GM18498 (cell line): ENCODE measurements around the gene PCBD1.

Experiments used
- ATAC-seq: cut with Tn5 transposase; IDR thresholded peaks from one replicate; pipeline ENCODE4 v1.9.1; 2021; ENCODE audit warnings: mild to moderate bottlenecking, moderate library complexity; ENCODE audit not compliant: unreplicated experiment

Gene PCBD1

DNA sequence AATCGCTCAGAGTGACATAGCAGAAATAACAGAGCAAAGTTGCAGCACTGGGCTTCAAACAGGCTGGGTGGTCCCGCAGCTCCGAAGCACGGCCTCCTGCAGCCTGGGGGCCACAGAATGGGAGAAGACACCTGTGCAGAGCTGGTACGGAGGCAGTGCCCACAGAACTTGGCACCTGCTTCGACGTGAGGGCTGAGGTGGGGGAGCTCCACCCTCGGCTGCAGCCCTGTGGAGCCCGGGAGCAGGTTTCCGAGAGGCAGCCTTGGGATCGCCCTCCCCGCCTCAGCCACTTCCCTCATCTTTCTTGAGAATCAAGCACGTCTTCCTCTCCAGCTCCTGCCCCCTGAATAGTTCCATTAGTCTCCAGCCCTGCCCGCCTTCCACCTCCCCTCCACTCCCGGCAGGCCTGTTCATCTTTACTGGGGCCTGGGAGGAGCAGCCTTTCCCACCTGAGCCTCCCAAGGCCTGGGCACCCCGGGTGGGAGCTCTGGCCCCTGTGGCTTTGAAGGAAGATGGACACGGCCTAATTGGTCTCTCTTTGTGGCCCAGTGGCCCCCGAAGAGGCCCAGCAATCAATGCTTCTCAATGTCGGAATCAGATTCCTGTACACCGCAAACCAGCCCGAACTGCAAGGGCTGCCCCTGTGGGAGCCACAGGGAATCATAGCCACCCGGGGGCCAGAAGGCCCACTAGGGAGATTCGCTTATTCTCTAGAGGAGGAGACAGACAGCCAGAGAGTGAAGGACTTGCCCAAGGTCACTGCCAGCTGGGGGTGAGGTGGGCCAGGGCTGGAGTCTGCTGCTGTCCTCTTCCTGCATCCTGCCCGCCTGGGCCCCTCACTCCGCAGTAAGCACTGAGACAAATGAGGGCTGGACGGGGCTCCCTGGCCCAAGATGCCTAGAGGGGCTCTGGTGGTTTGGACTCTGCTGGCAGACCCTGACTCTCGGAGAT lies 17.0 kb upstream of the PCBD1 start:
- ATAC-seq: no peak

DNA sequence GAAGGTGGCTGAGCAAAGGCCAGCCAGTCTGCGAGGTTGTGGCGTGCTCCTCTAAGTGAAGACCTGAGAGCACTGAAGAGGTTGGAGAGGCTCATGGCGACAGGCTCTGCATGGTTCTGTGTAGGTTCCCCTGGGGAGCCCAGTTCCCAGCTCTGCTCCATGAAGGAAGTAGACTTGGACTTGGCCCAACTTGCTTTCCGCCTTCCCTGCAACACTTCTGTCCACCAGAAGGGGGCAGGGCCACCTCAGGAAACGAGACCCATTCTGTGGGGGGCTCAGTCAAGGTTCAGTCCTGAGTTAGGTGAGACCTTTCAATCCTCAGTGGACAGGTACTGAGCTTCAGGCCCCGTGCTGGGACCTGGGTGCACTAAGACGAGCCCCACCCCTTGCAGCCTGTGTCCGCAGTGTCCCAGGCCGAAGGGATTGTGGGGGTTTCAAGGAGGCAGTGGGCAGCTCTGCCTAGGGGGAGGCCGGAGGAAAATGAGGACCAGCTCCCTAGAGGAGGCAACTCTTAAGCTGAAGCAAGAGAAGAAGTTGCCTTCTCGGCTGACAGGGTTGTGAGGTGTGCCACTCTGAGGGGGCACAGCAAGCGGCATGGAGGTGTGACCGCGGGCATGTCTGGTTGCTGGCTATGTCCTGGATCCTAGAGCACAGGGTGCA lies 15.0 kb upstream of the PCBD1 start:
- no peak for ATAC-seq

DNA sequence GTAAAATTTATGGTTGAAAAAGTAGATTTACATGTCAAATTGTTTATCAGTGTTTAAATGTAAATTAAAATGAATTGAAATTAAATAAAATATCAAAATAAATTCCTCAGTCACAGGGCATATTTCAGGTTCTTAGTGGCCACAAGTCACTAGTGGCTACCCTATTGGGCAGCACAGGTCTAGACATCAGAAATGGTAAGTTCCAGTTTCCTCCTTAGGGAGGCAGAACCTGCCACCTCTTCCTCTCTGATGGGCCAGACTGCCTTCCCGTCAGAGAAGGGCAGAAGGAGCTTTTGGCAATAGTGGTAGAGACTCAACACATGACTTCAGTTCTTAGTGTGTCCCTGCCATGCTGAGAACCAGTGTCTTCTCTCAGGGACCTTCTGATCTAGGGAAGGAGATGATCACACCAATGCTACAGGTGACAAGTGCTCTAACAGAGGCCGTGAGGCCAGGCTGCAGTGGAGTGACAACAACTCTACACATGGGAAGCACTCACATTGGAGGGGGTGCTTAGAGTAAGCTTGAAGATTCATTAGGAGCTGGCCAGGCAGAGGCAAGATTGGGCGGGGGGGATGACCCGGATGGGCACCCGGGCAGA lies 14.4 kb upstream of the PCBD1 start:
- no peak for ATAC-seq

DNA sequence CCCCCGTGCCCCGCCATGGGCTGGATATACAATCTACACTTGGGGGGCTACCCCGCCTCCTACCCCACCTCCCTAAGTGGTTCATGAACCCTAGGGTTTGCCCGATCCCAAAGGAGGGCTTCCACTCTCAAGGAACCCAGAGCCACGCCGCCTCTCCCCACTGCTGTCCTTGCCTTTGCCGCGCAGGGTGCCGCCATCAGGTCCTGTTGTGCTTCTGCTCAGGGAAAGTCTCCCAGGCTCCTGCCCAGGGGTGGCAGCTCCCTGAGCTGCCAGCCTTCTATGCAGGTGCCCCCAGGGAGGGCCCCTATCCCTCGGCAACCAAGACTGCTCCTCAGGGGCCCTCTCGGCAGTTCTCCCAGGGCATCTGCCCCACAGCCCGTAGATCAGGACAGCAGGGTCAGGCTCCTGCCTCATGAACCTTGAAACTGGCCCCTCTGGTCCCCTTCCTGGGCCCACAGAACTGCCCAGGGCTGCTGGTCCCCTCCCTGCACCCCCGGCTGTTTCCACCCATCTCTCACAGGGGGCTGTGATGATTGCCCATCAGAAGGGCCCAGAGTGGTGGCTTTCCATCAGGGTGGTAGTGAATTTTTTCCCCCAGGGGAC lies 13.0 kb upstream of the PCBD1 start:
- ATAC-seq: no peak

DNA sequence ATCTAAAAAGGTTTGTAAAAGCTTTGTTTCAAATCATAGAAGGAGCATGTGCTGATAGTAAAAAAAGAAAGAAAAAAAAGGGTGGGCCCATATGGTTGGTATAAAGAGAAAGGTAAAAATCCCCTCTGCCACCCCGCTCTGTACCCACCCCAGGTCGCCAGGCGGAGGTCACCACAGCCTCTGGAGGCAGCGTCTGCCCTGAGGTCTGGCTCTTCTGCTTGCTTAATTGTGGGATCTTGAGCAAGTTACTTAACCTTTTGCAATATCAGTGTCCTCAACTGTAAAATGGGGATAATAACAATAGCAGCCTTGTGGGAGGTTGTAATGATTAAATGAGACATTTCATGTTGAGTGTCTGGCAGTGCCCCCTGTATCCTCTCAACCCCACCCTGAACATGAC lies 10.7 kb upstream of the PCBD1 start:
- no peak for ATAC-seq

DNA sequence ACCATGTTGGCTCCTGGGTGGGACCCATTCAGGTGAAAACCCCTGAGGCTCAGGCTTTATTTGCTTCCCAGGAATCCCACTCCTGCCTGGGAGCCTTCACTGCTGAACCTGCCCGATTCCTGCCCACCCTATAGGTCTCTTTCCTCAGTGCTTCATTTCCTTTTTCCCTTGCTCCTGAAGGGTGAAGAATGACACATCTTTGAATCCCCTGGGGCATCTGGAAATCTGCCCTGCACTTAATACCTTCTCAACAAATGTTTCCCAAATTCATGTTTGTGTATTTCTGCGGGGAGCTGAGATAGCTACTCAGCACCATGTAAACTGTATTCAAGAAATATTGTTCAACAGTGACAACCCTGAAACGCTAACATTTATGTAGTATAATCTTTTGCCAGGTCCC lies 10.3 kb upstream of the PCBD1 start:
- no peak for ATAC-seq

DNA sequence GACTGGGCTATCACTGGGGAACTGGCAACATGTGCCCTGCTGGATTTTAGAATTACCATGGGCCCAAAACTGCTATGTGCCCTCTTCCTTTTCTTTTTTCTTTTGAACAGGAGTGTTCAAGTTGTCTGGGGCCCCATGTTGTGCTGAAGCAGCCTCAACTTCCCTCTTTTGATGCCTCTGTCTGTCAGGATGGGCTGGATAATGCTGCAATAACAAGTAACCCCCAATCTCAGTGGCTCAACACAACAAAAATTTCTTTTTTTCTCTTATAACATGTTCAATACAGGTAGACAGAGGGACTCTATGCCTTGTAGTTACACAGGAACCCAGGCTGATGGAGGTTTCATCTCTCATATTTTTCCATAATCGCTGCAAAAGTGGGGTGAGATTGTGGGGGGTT lies 8.2 kb upstream of the PCBD1 start:
- ATAC-seq: no peak

DNA sequence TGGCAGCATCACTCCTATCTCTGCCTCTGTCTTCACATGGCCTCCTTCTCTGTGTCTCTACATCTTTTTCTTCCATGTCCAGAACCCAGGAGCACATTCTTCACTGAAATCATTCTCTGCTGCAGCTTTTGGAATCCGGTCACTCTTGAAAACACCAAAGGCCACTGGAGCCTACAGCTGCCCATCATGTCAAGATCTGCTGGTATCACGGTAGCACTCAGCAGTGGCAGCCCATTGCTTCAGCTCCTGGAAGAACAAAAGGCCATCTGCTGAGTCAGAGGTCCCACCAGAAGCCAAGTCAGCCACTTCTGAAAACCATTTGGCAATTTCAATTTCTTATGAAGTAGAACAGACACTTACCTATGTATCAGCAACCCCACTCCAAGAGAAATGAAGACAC lies 6.1 kb upstream of the PCBD1 start:
- ATAC-seq: no peak

DNA sequence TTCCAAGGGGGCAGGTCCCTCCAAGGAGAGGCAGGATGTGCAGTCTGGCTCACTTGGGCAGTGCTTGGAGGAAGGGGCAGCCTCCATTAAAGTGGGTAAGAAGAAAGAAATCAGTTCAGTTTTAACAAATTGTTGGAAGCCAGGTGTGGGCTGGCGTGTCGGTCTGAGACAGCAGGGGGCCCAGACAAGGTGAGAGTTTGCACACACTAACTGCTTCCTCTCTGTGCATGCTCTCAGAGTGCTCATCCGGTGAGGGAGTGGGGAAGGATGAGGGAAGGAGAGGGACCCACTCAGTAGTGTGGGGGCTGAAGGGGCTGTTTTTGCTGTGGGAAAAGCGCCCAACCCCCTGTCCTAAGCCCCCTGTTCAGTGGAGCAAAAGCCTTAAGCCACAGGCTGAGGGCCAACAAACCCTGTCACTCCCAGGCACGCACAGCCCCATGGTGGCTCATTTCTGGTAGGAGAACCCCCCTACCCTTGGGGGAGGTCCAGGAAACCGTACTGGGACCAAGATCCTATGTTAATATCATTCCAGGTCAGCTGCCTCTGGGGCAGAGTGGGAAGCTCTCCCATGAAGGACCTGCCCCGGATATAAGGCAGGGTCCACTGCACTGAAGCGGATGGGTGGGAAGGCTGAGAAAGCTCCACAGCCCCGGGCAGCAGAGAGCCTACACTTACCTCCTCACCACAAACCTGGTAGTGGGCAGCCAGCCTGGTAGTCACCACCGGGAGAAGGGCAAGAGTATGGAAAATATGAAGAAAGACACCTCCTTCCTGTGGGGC lies 5.1 kb upstream of the PCBD1 start:
- no peak for ATAC-seq

DNA sequence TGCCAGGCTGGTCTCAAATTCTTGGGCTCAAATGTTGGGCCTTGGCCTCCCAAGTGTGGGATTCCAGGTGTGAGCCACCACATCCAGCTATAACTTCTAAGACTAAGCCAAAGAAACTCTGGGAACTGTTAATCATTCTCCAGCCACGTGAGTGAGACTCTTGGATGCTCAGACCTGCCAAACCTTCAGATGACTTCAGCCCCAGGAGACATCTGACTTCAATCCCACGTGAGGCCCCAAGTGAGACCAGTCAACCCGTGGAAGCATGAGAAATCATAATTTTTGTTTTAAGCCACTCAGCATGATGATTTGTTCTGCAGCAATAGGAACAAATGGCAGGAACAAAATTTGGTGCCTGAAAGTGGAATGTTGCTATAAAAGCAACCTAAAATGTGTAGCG lies 4.3 kb upstream of the PCBD1 start:
- no peak for ATAC-seq

DNA sequence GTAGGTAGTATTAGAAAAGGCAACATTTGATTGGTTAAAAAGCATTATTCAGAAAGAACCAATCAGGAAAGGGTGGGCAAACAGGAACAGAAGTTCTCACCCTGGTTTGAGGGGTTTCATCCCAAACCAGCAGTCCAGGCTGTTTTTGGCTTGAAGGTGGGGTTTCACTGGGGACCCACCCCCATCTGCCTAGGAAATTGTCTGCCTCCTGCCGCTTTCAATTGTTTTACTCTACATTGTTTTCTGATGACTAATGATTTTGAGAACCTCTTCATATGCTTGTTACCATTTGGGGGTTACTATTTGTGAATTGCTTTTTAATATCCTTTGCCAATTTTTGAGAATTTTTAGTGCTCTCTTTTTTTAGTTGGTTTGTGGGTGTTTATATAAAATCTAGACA lies 3.3 kb upstream of the PCBD1 start:
- ATAC-seq: no peak

DNA sequence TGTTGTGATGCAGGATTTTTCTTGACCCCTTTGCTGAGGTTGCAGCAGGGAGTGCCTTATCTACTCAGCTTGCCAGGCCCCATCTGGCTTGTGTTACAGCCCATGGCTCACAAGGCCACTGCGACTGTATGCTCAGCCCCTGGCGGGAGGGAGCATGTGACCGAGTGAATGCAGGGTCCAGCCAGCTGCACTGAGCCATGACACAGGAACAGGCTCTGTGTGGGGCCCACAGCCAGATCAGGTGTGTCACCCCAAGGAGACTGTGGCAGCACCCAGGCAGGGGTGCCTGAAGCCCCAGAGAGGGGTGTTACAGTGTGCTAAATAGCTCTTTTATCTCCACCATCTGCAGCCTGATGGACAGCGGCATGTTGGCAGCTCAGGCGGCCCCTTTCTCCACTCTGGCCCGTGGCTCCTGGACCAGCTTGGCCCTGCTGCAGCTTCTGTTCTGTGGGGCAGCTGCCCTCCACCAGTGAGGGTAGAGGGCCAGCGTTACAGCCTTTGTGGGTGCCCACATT lies 2.6 kb upstream of the PCBD1 start:
- ATAC-seq: no peak

DNA sequence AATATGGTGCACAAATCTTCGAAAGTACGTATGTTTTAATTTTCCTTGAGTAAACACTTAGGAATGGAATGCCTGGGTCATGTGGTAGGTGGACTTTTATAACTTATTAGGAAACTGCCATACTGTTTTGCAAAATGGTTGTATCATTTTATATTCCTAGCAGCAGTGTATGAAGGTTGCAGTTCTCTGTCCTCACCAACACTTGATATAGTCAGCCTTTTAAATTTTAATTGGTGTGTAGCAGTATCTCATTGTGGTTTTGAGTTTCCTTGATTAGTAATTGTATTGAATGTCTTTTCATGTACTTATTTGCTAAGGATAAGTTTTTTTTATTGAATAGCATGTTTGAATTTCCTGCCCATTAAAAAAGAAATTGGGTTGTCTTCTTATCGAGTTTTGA lies 926 bp upstream of the PCBD1 start:
- no peak for ATAC-seq

DNA sequence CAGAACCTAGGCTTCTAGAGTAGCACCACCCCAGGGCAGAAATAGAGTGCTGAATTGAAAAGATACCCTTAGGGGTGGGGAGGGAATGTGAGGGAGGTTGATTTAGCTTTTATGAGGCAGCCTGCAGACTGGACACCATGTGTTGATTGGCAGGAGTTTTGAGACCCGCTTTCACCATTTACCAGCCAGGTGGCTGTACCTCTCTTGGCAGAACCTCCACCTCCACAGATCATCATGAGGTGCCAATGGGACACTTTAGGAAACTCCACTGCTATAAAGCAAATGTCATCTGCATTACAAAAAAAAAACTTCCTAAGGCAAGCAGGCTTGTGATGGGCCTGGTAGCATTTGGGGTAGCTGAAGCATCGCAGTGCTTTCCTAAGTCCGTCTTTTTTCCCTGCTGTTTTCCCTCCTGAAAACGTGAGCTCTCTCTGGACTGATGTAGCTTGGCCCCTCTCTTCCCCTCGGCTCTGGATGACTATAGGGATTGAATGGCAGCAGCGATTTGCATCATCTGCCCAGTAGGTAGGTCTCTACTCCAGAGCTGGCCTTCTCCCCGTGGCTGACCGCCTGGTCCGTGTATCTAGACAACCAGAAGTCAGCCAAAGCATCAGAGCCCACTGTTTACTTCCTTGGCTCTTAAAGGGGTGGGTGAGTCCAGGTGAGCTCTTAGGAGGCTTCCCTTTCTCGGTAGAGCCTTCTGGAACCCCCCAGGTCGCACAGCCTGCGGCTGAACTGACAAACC lies 1.3 kb downstream of the PCBD1 start:
- no peak for ATAC-seq

DNA sequence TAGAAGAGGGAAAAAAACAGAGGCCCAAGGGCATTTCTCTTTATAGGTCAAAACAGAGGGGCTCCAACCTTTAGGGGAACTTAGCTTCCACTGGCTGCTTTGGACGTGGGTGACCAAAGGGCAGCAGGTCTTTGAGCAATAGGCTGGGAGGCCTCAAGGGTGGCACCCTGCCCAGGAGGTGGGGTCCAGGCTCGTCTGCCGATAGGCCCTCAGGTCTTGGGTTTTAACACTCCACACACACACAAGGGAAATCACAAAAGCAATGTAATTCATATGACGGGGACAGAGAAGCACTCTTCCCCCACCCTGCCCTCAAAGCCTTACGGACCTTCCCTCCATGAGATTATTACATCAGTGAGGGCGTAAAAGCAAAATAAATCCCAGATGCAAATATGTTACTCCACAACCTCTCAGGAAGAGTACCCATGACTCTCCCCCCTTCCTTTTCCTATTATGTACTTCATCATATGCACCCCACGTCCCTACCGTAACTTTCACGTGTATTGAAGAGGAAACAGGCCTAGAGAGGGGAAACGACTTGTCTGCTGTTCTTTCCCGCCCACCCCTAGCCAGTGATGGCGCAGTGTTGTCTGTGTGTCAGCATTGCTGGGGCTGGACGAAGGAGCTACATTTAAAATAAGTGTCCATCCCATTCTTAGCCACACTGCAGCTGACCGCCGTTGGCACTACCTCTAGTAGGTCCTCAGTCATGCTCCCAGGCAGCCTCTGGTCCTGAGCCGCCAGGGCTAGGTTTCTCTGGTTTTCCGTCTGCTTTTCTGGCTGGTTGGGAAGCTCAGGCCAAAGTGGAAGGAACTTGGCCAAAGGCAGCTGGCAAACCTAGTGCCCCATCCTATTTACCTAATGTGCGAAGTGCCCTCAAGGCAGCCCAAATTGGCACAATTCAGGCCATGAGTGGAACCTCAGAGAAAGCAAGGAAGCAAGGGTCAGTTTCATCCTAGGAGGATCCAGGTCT lies 2.1 kb downstream of the PCBD1 start:
- ATAC-seq: no peak

DNA sequence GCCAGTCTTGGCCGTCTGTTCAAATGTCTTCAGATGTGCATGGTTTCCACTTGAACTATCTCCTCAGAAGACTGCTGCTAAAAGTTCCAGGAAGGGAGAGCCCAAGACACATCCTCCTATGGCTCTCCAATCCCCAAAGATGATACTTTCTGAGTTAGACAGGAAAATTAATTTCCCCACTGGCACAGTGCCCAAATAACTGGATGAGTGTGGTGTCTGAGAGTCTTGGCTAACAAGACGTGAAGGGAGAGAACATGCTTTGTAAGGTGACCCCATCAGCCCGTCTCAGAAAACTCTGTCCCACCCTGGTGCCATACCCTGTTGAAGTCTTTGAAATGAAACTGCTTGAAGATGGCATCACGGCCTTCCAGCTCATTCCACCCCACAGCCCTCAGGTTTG lies 2.9 kb downstream of the PCBD1 start:
- no peak for ATAC-seq

DNA sequence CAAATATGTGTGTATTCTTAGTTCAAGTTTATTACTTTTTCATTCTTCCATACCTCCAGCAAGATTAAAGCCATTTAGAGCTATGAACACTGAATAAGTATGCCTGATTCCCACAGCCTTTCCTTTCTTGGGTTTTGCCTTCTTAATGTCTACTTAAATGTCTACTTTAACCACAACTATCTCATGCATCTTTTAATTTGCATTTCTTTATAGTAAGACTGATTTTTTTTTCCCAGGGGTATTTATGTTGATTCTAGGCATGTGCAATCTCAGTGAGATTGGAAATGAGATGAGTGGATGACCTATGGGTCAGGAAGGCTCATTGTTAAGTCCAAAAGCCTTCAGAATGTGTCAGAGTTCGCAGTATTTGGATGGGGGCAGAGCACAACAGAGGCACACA lies 3.6 kb downstream of the PCBD1 start:
- no peak for ATAC-seq

DNA sequence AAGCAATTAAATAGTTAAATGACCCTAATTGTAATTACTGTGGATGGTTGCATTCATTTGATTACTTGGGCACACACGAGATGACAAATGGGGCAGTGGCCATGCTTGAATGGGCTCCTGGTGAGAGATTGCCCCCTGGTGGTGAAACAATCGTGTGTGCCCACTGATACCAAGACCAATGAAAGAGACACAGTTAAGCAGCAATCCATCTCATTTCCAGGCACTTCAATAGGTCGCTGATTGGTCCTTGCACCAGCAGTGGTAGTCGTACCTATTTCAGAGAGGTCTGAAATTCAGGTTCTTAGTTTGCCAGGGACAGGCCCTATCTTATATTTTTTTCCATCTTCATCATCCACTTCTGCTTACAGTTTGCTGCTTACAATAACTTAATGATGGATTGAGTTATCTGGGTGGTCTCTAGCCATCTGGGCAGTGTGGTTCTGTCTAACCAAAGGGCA lies 8.3 kb downstream of the PCBD1 start:
- peak; percentile 82 for ATAC-seq

DNA sequence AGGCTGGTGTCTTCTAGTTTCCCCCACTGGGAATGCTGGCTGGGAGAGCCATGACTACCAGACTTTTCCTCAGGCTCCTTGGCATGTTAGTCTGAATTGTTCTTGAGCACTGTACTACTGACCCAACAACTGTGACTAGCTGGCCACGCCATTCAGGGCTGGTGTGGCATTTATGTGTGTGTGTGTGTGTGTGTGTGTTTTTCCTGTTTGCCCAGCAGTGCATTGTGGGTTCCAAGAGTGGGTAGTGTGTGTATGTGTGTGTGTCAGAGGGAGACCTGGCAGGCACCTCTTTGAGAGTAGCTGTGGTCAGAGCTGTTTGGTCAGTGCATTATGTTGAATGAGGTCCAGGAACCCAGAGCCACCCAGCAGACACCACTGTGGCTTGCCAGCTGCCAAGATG lies 9.2 kb downstream of the PCBD1 start:
- ATAC-seq: no peak
